ENCODE data around the gene TEKT3.
A peak's percentile ranks its signal among the peaks of the same experiment; 100 is the strongest.

The TEKT3 gene

DNA sequence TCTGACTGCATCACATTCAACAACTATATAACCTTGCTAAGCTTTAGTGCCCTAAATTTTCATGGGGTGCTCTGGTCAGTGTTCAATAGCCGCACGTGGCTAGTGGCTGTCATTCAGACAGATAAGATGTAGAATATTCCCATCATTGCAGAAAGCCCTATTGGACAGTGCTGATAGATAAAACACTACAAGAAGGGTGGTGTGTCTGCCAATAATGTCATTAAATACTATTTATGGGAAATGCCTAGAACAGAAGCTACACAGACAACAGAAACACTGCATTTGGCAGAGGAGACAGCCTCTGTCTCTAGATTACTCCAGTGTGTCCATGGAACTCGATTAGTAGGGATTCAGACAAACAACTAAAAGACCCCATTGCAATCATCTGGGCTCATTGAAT lies 47.8 kb downstream of the TEKT3 start:
- DNase-seq (ENCODE audit: low read depth), result no peak

DNA sequence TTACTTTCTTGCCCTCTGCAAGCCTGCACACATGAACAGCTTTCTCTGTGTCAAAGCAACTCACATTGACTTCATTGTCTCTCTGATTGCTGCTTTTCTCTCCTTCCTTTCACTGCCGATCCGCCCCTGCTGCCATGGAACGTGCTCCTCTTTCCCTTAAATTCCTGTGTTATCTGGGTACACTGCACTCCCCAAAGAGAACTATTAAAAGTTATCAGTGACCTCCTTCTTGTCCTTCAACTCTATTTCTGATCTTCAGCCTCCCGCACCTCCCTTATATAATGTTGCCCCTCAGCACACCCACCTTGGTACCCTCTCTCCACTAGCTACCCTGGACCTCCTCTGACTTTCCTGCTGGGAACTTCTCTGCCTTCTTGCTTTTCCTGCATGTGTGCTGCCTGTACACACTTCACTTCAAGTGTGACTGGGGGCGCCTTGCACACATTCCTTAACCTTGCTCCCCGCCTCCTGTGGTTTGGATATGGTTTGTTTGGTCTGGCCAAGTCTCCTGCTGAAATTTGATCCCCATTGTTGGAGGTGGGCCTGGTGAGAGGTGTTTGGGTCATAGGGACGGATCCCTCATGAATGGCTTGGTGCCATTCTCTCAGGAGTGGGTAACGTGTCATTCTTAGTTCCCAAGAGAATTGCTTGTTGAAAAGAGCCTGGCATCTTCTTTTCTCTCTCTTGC lies 49.6 kb downstream of the TEKT3 start:
- peak; percentile 58 for DNase-seq (ENCODE audit: low read depth)

DNA sequence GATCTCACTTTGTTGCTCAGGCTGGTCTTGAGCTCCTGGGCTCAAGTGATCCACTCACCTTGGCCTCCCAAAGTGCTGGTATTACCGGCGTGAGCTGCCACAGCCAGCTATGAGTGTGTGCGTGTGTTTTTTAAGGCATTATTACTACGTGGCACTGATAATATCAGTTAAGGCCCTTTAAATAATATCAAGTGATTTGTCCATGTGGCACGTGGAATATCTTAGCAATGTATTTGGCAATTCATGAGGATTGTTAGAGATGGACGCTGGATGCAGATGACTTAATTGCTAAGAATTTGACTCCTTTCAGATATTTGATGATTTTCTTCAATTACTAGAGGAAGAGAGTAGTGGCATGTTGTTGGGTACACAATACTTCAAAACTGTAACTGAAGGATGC lies 50.8 kb downstream of the TEKT3 start:
- peak; percentile 84 for DNase-seq (ENCODE audit: low read depth)

GRCh38 chr17:15289285-15290183 lies 51.9 kb downstream of the TEKT3 start:
- DNase-seq (ENCODE audit: low read depth), result peak; percentile 86

GRCh38 chr17:15288859-15289258 lies 52.5 kb downstream of the TEKT3 start:
- DNase-seq (ENCODE audit: low read depth), result no peak

GRCh38 chr17:15287538-15288267 lies 53.7 kb downstream of the TEKT3 start:
- DNase-seq (ENCODE audit: low read depth), result peak; percentile 50

DNA sequence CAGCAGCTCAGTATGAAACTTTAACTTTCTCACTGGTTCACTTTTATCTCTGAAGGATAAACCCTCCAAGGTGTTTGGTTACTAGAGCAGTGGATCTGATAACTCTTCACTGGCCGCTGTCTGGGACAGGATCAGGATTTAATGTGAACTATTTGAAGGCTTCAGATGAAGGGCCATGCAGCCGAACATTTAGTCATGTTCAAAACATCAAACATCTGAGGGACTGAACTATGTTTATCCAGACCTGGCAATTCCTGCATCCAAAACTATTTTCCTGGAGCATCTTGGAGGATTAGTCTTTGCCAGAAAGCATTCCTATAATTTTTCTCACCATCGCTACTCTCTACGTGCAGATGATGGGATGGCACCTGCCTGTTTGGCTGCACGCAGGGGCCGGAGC lies 55.9 kb downstream of the TEKT3 start:
- no peak for DNase-seq (ENCODE audit: low read depth)

GRCh38 chr17:15284537-15284936 lies 56.9 kb downstream of the TEKT3 start:
- DNase-seq (ENCODE audit: low read depth), result no peak

GRCh38 chr17:15284107-15284506 lies 57.3 kb downstream of the TEKT3 start:
- no peak for DNase-seq (ENCODE audit: low read depth)

DNA sequence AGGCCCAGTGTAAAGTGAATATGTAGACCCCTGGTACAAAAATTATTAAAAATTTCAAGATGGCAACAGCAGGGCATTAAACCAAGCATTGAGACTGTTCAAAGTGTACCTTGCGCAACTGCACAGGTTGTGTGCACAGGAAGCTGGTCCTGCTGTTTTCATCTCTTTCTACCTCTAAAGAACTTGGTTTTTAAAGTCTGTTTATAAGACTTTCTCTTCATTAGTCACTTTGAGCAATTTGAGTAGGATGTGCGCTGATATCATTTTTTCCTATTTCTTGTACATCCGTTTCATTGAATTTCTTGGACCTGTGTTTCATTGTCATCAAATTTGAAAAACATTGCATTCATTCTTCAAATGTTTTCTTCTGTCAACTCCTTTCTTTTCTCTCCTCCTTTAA lies 59.5 kb downstream of the TEKT3 start:
- peak; percentile 49 for DNase-seq (ENCODE audit: low read depth)

- peak; percentile 84 for DNase-seq (ENCODE audit: low read depth)
These were observed 62.4 kb downstream of the TEKT3 start for GRCh38 chr17:15278924-15279477.

DNA sequence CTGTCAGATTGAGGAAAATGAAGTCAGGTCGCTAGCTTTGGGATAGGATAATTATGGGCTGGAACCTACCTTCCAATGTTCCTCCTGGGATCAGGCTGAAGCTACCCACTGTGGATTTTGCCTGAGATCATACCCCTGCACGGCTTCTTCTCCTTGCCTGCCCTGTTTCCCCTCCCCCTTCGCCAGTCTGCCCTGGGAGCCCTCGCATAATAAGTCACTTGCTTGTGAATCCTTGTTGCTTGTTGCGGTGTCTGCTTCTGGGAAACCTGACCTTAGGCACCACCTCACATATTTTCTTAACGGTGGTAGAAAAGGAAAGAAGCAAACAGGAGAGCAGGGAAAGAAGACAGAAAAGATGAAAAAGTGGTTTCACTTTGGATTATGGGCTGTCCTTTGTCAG lies 63.0 kb downstream of the TEKT3 start:
- DNase-seq (ENCODE audit: low read depth), result no peak

DNA sequence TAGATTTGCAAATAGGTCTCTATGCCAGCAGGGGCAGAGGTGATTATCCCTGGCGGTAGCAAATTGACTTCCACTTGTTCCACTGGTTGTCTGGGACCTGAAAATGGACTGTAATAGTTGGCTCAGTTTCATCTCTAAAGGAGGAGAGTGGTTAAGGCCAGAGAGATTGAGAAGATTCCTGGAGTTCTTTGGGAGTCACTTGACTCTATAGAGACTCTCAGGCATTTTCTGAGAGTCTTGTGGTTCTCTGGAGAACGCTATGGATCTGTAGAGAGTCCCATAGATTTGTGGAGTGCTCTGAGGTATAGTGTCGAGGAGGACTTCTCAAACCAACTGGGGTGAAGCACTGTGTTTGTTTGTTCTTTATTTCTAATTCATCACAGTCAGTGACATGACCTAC lies 67.4 kb downstream of the TEKT3 start:
- DNase-seq (ENCODE audit: low read depth), result peak; percentile 56

DNA sequence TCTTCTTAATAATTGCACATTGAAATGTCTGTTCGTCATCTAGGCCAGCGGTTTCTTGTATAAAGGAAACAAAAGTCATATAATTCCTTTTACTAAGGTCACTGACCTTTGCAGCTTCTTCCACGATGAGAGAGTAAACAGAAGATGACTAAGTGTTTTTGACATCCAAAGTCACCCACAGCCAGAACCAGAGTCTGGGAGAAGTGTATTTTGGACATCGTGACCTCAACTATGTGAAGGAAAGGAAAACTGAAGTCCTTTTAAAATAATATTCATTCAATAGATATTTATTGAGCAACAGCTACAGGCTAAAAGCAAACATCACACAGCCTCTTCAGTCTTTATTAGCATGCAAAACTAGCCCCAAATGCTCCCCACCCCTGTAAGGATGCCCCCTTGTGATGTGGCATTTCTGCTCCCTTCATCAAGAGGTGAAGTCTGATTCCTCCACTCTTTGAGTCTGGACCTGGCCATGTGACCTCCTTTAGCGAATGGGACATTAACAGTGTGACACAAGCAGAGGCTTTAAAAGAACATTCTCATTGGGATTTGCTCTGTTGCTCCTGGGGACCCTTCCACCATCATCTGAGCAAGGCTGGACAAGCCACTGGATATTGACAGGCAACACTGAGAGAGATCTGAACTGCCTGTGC lies 68.1 kb downstream of the TEKT3 start:
- peak; percentile 99 for DNase-seq (ENCODE audit: low read depth)

DNA sequence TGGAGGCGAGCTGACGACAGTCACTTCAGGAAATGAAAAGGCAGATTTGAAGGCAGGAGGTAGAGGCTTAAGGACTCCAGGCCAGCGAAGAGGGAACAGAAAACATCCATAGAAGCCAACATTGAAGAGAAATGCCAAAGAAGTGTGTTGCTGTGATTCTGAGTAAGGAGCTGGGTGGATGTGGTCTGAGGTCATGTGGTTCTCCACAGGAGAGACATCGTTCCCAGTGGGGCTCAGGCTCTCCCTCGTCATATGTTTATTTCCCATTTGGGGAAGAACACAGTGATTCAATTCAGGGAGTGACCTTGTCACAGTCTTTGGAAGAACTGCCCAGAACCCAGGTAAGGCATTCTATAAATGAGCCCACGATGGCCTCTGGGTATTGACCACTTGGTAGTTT lies 69.7 kb downstream of the TEKT3 start:
- DNase-seq (ENCODE audit: low read depth), result no peak

DNA sequence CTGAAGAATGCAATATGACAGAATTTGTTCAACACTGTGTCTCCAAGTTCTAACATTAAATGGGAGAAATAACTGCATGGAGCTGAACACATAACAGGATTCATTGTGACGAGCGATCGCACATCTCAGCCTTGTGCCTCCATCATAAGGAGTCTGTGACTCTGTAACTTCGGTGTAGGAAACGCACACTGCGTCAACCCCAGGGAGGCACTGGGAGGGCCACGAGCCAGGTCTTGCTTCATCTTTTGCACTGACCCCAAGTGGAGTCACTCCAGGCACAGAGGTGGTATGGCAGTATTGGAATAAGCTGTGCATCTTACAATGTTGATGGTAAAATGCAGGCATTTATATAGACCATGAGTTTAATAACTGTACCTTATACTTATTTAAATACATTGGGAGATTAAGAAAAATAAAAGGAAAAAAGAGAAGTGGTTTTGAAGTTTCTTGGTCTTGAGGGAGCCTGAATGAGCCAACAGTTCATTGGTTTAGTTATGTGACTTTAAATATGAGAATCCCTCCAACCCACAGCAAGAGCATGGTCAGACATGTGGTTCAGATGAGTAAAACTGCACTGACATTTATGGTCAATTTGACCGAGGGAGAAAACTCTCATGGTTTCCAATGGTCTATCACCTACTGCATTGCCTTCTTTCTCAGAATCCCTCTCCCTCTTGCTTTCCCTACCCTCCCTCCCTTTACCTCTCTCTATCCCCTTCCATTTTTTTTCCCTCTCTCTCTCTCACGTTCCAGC lies 70.6 kb downstream of the TEKT3 start:
- no peak for DNase-seq (ENCODE audit: low read depth)

DNA sequence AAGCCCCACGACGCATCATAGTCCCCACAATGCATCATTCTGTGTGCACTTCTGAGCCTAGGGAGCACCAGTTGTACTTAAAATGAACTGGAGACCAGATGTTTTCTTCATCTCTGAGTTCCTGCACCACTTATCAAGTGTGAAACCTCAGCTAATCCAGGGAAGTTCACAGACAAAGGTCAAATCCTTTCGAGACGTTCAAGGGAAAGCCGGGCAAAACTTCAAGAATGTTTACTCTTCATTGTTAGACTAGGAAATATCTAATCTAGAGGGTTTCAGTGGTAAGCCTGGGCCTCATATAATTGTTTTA lies 71.7 kb downstream of the TEKT3 start:
- no peak for DNase-seq (ENCODE audit: low read depth)

- DNase-seq (ENCODE audit: low read depth), result no peak
These were observed 72.2 kb downstream of the TEKT3 start for GRCh38 chr17:15269087-15269779.

DNA sequence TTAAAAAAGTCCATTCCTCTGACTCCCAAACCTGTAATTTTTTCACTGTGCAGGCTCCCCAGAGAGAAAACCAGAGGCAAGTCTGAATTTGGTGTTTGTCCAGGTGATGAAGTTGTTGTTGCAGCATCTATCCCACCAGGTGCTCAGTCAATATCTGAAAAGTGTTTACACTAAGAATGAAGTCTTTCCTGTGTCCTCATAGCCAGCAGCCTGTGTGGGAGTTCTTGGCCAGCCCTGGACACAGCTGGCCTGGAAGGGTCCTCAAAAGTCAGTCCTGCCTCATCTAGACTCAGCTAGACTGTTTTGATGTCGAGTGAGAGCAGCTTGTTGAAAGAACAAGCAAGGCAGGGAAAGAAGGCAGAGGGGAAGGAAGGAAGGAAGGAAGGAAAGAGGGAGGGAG lies 72.9 kb downstream of the TEKT3 start:
- no peak for DNase-seq (ENCODE audit: low read depth)

DNA sequence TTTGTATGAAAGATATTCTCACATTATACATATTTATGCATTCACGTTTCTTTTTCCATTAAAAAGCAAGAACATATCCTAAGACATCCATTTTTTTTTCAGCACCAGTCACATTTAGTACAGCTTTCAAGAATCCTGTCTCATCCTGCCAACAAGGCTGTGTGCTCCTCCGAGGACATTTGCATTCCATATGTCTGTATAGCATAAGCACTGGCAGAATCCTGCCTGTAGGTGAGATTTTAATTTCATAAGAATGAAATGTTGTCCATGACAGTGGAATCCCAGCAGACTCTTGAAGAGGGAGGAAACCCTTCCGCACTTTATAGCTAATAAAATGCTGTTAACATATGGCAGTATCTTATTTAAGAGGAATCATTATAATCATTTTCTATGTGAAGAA lies 73.4 kb downstream of the TEKT3 start:
- no peak for DNase-seq (ENCODE audit: low read depth)

All from EH (cell line).